Endothelial cell (in vitro differentiated cells): ENCODE data around the gene SCYGR1. TPM values are rescaled to one million over a fixed set of nuclear protein-coding genes. Genes with fewer than 3 reads are reported as not detected.

ENCODE experiments used
- DNase-seq: peaks from one replicate; pipeline ENCODE4 v3.0.0; 2021; ENCODE audit warnings: low spot score
- H3K27ac Mint-ChIP-seq: one replicate; pipeline ENCODE4 v1.8.0; 2021; ENCODE audit warnings: mixed read lengths, inconsistent platforms; ENCODE audit not compliant: unreplicated experiment
- H3K27me3 Mint-ChIP-seq: one replicate; pipeline ENCODE4 v1.8.0; 2021; ENCODE audit warnings: mild to moderate bottlenecking, moderate library complexity, mixed read lengths, inconsistent platforms; ENCODE audit not compliant: unreplicated experiment
- H3K36me3 Mint-ChIP-seq: one replicate; pipeline ENCODE4 v1.8.0; 2021; ENCODE audit warnings: mild to moderate bottlenecking, low read depth, mixed read lengths, inconsistent platforms; ENCODE audit not compliant: unreplicated experiment
- H3K4me1 Mint-ChIP-seq: one replicate; pipeline ENCODE4 v1.8.0; 2021; ENCODE audit warnings: mild to moderate bottlenecking, mixed read lengths, inconsistent platforms; ENCODE audit not compliant: unreplicated experiment
- H3K4me3 Mint-ChIP-seq: one replicate; pipeline ENCODE4 v1.8.0; 2021; ENCODE audit warnings: mild to moderate bottlenecking, mixed read lengths, inconsistent platforms; ENCODE audit not compliant: unreplicated experiment
- H3K9me3 Mint-ChIP-seq: one replicate; pipeline ENCODE4 v1.8.0; 2021; ENCODE audit warnings: mixed read lengths, inconsistent platforms; ENCODE audit not compliant: unreplicated experiment
- total RNA-seq: library from RNA; stranded (reverse); fragmentation: NEBNext Ultra II Directional; extraction: Animal tissue kit (Norgen Biotek cat#: 25700); gene quantifications from one replicate; pipeline ENCODE4 v1.2.1, GENCODE V29; 2021; ENCODE audit not compliant: unreplicated experiment
- TF ChIP-seq, protein P1 (sequence below): fragments of 200-600 bp; sonication (generic); IDR thresholded peaks from one replicate; pipeline ENCODE4 v1.5.0; 2021; ENCODE audit warnings: antibody characterized with exemption; ENCODE audit not compliant: unreplicated experiment

Gene SCYGR1
- total RNA-seq, 1 donor from 2014 or later, result not detected

DNA sequence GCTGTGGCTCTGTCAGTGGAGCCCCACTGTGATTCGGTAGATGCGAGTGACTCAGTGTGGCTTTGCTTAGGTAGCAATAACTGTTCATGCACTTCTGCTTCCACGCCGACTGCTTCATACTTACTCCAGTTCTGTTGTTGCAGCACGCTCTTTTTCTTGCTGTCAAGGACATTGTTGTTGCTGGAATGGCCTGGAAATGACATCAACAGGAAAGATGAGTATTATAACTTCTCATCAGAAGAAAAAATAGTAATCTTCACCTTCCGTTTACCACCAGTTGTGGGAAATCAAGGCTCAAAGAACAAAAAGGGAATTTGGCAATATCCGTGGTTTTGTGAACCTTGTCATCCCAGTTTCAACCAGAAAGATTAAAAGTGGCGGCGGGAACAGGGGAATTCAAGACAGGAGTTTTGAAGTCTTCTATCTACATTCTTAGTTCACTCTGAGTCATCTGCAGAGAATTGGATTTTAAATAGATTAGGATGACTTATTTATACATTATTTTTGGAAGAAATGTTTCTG is 16.9 kb downstream of the SCYGR1 start:
- DNase-seq, result no peak
- no peaks in the 10 kb centered on the region for H3K27me3 Mint-ChIP-seq
- no peak overlapping the region for H3K4me3 Mint-ChIP-seq
- H3K27ac Mint-ChIP-seq, result no peak overlapping the region
- H3K4me1 Mint-ChIP-seq, result no peaks in the 10 kb centered on the region
- H3K9me3 Mint-ChIP-seq, result no peaks in the 10 kb centered on the region
- TF ChIP-seq, protein P1, sequence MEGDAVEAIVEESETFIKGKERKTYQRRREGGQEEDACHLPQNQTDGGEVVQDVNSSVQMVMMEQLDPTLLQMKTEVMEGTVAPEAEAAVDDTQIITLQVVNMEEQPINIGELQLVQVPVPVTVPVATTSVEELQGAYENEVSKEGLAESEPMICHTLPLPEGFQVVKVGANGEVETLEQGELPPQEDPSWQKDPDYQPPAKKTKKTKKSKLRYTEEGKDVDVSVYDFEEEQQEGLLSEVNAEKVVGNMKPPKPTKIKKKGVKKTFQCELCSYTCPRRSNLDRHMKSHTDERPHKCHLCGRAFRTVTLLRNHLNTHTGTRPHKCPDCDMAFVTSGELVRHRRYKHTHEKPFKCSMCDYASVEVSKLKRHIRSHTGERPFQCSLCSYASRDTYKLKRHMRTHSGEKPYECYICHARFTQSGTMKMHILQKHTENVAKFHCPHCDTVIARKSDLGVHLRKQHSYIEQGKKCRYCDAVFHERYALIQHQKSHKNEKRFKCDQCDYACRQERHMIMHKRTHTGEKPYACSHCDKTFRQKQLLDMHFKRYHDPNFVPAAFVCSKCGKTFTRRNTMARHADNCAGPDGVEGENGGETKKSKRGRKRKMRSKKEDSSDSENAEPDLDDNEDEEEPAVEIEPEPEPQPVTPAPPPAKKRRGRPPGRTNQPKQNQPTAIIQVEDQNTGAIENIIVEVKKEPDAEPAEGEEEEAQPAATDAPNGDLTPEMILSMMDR, result no peak
- H3K36me3 Mint-ChIP-seq, result no peaks in the 10 kb centered on the region

DNA sequence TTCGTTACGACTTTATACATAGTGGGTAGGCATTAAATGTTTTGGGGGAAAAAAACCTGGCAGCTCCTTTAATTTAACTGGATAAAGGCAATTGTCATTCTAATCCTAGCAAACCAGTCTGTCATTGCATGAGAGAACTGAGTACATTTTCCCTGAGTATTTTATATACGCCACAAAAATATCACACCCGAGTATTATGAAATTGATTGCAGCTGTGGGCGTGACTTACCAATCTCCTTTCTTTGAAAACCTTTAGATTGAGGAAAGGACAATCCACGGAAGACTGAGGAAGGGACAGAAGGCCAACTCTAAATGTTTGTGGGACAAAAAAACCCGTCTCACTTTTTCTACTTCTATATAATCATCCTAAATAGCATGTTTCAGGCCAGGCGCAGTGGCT is 17.7 kb downstream of the SCYGR1 start:
- no peak for DNase-seq
- TF ChIP-seq, protein P1, result no peak
- no peaks in the 10 kb centered on the region for H3K4me1 Mint-ChIP-seq
- H3K36me3 Mint-ChIP-seq, result no peaks in the 10 kb centered on the region
- no peak overlapping the region for H3K27ac Mint-ChIP-seq
- H3K9me3 Mint-ChIP-seq, result no peaks in the 10 kb centered on the region
- H3K27me3 Mint-ChIP-seq, result no peaks in the 10 kb centered on the region
- H3K4me3 Mint-ChIP-seq, result no peak overlapping the region

DNA sequence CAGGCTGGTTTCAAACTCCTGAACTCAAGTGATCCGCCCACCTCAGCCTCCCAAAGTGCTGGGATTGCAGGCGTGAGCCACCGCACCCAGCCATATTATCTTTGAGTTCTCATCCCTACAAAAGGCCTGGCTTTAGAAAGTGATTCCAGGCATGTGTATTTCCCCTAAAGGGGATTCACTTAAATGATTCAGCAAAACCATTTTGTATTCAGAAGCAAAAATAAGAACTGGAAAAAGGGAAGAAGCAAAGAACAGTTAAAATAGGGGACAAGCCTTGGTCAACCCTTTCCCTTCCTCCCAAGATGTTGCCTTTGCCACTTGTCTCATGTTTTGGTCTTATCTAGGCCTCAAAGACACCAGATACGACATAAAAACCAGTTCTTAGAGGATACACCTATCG is 19.2 kb downstream of the SCYGR1 start:
- TF ChIP-seq, protein P1, result no peak
- Mint-ChIP-seq H3K9me3 (no peaks in the 10 kb centered on the region), H3K4me1 (no peaks in the 10 kb centered on the region), H3K4me3 (no peak overlapping the region), H3K36me3 (no peaks in the 10 kb centered on the region), H3K27me3 (no peaks in the 10 kb centered on the region), H3K27ac (no peak overlapping the region)
- no peak for DNase-seq

DNA sequence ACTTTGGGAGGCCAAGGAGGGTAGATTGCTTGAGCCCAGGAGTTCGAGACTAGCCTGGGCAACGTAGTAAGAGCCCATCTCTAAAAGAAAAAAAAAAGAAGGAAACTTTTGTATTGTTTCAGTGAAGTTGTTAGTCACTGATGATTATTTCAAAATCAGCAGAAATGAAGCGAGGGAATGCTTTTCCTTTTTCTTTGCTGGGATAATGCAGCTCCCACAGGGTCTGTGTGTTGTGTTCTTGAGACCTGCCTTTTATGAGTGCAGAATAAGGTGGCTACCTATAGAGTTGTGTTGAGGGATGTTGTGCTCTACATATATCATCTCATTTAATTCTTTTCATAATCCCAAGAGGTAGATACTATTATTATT is 20.3 kb downstream of the SCYGR1 start:
- no peaks in the 10 kb centered on the region for H3K4me1 Mint-ChIP-seq
- H3K9me3 Mint-ChIP-seq, result no peaks in the 10 kb centered on the region
- TF ChIP-seq, protein P1, result no peak
- no peaks in the 10 kb centered on the region for H3K27me3 Mint-ChIP-seq
- no peak for DNase-seq
- no peak overlapping the region for H3K4me3 Mint-ChIP-seq
- no peak overlapping the region for H3K27ac Mint-ChIP-seq
- no peaks in the 10 kb centered on the region for H3K36me3 Mint-ChIP-seq

DNA sequence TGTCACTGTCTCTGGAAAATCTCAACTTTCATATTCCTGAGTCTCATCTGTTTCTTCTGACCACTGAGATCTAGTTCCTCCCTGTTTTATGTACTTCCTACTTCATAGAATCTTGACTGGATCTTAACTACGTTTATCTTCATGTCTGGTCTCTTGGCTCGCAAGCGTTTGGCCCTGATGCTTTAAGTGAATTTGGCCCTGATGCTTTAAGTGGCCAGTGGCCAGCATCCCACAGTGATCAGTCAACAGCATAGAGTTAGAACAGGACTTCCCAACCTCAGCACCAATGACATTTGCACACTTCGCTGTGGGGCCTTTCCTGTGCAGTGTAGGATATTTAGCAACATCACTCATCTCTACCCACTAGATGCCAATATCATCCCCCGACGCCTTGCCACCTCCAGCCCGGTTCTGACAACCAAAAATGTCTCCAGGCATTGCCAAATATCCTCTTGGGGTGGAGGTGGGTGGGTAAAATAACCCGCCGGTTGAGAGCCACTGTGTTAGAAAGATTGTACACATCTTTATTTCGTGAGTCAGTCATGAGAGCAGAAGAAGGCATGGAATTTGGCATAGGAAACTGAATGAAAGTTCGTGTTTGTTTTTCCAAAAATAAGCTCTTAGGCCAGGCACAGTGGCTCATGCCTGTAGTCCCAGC is 20.9 kb downstream of the SCYGR1 start:
- no peak overlapping the region for H3K4me3 Mint-ChIP-seq
- no peaks in the 10 kb centered on the region for H3K4me1 Mint-ChIP-seq
- TF ChIP-seq, protein P1, result no peak
- no peaks in the 10 kb centered on the region for H3K27me3 Mint-ChIP-seq
- no peak for DNase-seq
- H3K9me3 Mint-ChIP-seq, result no peaks in the 10 kb centered on the region
- no peaks in the 10 kb centered on the region for H3K36me3 Mint-ChIP-seq
- no peak overlapping the region for H3K27ac Mint-ChIP-seq
